Ectodermal cell (in vitro differentiated cells): ENCODE measurements around the gene CXCL1.

Source experiments
- H3K27ac ChIP-seq: 2 replicates; pipeline ENCODE4 v1.7.0; 2013; ENCODE audit warnings: mild to moderate bottlenecking, low read depth, low read length; ENCODE audit not compliant: insufficient read depth, poor library complexity, severe bottlenecking
- H3K27me3 ChIP-seq: 2 replicates; pipeline ENCODE4 v1.7.0; 2013; ENCODE audit warnings: mild to moderate bottlenecking, low read length; ENCODE audit not compliant: insufficient read depth, control insufficient read depth, poor library complexity, severe bottlenecking
- H3K36me3 ChIP-seq: one replicate; pipeline ENCODE4 v1.7.0; 2013; ENCODE audit warnings: low read length; ENCODE audit not compliant: control insufficient read depth, insufficient read depth
- H3K4me1 ChIP-seq: one replicate; pipeline ENCODE4 v1.7.0; 2013; ENCODE audit warnings: low read length; ENCODE audit not compliant: control insufficient read depth, insufficient read depth
- H3K4me3 ChIP-seq: 2 replicates; pipeline ENCODE4 v1.7.0; 2013; ENCODE audit warnings: low read depth, low read length, control low read depth; ENCODE audit not compliant: insufficient read depth
- H3K9me3 ChIP-seq: 2 replicates; pipeline ENCODE4 v1.7.0; 2013; ENCODE audit warnings: mild to moderate bottlenecking, low read length, moderate library complexity; ENCODE audit not compliant: control insufficient read depth
- WGBS, 2 experiments: methylation state at CpG; one replicate each; pipeline ENCODE4 v1.1.7; 2013; ENCODE audit warnings: missing lambda C conversion rate in 2 of 2; 5-methylcytosine and 5-hydroxymethylcytosine counted together

Gene CXCL1

DNA sequence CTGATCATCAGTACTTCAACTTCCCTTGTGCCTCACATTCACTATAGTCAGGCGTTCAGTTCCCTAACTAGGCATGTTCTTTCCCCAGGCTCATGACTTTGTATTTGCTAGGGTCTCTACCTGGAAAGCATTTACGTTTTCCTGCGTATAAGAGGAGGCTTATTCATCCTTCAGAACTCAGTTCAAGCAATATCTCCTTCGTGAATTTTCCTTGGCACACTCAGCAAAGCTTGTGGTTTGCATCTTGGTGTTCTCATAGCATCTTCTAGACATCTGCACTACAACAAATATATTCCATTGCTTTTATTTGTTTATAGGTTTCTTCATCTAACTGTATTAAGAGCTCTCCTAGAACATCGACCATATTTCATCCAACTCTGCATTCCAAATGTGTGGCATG, 30.1 kb upstream of the CXCL1 start:
- no peaks in the 10 kb centered on the region for H3K36me3 ChIP-seq
- H3K4me1 ChIP-seq = no peaks in the 10 kb centered on the region
- H3K27me3 ChIP-seq = peaks cover 18% of the 10 kb centered on the region
- no peaks in the 10 kb centered on the region for H3K9me3 ChIP-seq
- WGBS, 2 experiments = 86% methylated on average over 4 of the region's 5 CpGs
- H3K27ac ChIP-seq = no peak overlapping the region
- no peak overlapping the region for H3K4me3 ChIP-seq

DNA sequence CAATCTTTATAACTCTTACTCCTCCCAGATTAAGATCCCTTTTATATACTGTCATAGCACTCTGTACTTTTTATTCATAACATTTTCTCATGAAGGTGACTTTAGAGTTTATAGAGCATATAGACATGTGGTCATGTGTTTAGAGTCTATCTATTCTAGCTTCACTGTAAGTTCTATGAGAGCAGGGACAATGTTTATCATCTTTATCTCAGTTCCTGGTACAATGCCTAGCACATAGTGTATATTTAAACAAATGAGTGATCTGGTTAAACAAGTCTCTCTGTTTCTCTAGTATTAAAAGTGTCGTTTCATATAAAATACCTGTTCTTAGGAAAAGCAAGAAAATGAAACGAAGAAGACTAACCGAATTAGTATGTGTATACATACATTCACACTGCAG, 29.5 kb upstream of the CXCL1 start:
- H3K4me3 ChIP-seq = no peak overlapping the region
- H3K36me3 ChIP-seq = no peaks in the 10 kb centered on the region
- WGBS, 2 experiments = 92% methylated on average over 1 of the region's 3 CpGs; no CpG with 5 or more reads in 1 of the 2 experiments
- peaks cover 18% of the 10 kb centered on the region for H3K27me3 ChIP-seq
- no peak overlapping the region for H3K27ac ChIP-seq
- no peaks in the 10 kb centered on the region for H3K4me1 ChIP-seq
- no peaks in the 10 kb centered on the region for H3K9me3 ChIP-seq

DNA sequence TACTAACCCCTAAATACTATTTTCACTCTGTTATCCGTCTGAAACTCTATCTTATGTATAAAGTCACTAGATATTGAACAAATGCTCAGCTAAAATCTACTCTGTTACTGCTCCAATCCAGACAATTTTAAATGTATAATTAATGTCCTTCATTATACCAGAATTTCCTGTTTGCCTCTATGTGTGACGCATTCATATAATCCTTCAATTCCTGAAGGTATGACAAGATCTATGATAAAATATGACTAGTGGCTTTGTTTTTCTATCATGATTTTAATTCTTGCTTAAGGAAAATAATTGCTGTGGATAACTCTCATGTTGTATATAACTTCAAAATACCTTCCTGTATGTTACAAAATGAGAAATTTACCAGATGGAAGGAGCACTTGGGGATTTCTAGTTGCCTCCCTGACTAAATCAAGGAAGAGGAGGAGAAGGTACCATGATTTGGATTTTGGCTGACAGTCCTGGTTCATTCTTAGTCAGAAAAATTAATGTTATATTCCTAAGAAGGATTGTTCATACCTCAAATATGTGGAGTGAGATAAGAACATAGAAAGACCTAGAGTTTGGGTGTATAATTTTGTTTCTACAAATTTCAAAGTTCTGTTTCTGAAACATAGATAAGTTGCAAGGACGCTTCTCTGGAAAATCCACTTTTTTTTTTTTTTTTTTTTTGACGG, 27.8 kb upstream of the CXCL1 start:
- 70 to 73% methylated on average over 1 to 4 of the region's 4 CpGs for WGBS, 2 experiments
- H3K4me1 ChIP-seq = no peaks in the 10 kb centered on the region
- no peaks in the 10 kb centered on the region for H3K36me3 ChIP-seq
- H3K9me3 ChIP-seq = no peaks in the 10 kb centered on the region
- no peak overlapping the region for H3K4me3 ChIP-seq
- no peak overlapping the region for H3K27ac ChIP-seq
- peaks cover 17% of the 10 kb centered on the region for H3K27me3 ChIP-seq

DNA sequence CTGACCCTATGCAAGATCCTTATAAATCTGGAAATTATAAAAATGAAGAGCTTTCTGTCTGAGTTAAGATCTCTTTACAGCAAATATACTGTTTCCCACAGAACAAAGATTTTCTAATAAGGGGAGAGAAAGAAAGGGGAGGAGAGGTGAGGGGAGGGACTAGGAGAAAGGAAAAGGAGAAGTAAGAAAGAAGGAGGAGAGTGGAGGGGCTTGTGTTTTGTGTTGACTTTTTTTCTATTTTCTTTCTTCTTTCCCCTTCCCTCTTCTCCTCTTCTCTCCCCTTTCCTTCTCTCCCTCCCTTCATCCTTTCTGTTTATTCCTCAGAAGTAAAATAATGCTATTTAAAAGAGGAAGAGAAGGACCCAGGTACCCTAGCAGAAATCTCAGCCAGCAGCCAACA, 26.5 kb upstream of the CXCL1 start:
- H3K9me3 ChIP-seq = no peaks in the 10 kb centered on the region

DNA sequence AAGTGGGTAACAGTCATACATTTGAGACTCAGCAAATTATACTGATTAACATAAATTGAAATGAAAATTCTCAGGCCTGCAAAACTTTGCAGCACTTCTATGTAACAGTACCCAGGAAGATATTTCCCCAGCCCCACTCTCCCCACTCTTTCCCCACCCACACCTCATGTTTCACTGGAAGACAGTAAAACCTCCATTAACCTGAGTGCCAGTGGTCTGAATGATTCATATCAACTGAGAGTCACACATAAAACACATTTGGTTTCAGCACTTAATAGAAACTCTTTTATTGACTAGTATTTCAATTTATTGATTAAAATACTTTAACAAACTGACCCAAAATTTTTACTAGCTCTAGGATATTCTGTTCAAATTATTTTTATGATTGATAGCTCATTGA, 25.8 kb upstream of the CXCL1 start:
- Histone ChIP-seq H3K36me3 (no peaks in the 10 kb centered on the region), H3K4me1 (no peaks in the 10 kb centered on the region), H3K4me3 (no peak overlapping the region), H3K9me3 (no peaks in the 10 kb centered on the region), H3K27ac (no peak overlapping the region), H3K27me3 (no peaks in the 10 kb centered on the region)

More for the DNA sequence above, 26.5 kb upstream of the CXCL1 start:
- H3K4me3 ChIP-seq = no peak overlapping the region
- H3K36me3 ChIP-seq = no peaks in the 10 kb centered on the region
- no peaks in the 10 kb centered on the region for H3K4me1 ChIP-seq
- peaks cover 4% of the 10 kb centered on the region for H3K27me3 ChIP-seq
- H3K27ac ChIP-seq = no peak overlapping the region

DNA sequence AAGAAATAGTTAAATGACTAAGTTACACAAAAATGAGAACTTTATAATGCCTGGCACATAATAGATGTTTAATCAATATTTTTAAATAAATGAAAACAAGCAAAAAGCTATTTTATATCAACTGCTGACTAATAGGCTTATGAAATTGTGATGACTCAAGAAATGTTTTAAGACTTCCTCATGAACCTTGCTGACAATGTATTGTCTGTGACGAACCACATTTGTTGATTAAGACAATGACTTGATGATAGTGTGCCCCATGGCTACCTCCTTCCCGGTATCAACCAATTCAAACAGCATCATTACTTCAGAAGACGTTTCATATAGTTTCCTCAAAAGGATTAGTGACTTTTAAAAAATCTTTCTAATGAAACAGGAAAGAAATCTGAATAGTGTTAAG, 24.8 kb upstream of the CXCL1 start:
- H3K27ac ChIP-seq = no peak overlapping the region
- H3K4me3 ChIP-seq = no peak overlapping the region
- H3K9me3 ChIP-seq = no peaks in the 10 kb centered on the region
- H3K36me3 ChIP-seq = no peaks in the 10 kb centered on the region
- 89 to 91% methylated on average over 1 to 3 of the region's 3 CpGs for WGBS, 2 experiments
- no peaks in the 10 kb centered on the region for H3K27me3 ChIP-seq
- H3K4me1 ChIP-seq = no peaks in the 10 kb centered on the region

DNA sequence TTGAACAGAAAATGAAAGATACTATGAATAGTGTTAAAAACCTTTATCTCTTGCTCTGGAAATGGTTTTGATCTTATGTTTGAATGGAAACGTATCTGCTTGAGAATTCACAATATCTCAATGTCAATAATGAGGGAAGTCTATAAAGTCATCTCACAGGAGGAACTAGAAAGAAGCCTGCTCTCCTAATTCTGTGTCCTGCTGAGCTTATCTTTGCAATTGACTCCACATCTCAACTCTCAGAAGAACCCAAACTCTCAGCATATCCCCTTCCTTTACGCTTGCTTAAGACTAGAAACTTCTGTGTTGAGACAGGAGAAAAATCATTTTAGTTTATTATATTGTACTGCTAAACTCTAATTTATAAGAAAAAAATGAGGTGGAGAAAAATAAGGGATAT, 24.4 kb upstream of the CXCL1 start:
- WGBS, 2 experiments = 40 to 41% methylated on average over 1 of the region's 2 CpGs
- H3K4me1 ChIP-seq = no peaks in the 10 kb centered on the region
- H3K27me3 ChIP-seq = no peaks in the 10 kb centered on the region
- H3K4me3 ChIP-seq = no peak overlapping the region
- H3K36me3 ChIP-seq = no peaks in the 10 kb centered on the region
- H3K27ac ChIP-seq = no peak overlapping the region
- H3K9me3 ChIP-seq = no peaks in the 10 kb centered on the region

DNA sequence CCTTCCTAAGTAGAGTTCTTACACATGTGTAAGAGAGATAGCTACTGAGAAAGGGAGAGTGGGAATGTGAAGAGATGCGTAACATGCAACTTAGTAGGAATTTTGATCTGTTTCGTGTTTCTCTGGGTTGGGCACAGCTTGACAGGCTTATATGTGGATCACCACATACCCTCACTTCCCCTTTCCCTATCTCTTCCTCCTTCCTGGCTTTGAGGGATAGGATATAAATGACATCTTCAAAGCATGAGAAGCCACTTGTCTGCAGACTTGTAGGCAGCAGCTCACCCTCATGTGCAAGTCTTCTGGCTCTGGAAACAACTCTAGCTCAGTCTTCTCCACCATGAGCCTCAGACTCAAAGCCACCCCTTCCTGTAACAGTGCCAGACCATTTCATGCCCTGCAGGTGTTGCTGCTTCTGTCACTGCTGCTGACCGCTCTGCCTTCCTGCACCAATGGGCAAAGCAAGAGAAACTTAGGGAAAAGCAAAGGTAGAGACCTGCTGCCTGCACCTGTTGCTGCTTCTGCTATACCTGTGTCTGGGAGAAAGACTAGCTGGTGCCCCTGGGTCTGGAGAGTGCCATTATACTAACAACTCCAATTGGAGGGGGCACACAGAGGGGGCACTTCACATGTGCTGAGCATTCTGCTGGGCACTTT, 21.5 kb upstream of the CXCL1 start:
- H3K27me3 ChIP-seq = no peaks in the 10 kb centered on the region
- no peaks in the 10 kb centered on the region for H3K9me3 ChIP-seq
- no peak overlapping the region for H3K27ac ChIP-seq
- no peak overlapping the region for H3K4me3 ChIP-seq
- WGBS, 2 experiments = 93 to 94% methylated on average over 3 of the region's 3 CpGs
- H3K4me1 ChIP-seq = no peaks in the 10 kb centered on the region
- H3K36me3 ChIP-seq = no peaks in the 10 kb centered on the region

DNA sequence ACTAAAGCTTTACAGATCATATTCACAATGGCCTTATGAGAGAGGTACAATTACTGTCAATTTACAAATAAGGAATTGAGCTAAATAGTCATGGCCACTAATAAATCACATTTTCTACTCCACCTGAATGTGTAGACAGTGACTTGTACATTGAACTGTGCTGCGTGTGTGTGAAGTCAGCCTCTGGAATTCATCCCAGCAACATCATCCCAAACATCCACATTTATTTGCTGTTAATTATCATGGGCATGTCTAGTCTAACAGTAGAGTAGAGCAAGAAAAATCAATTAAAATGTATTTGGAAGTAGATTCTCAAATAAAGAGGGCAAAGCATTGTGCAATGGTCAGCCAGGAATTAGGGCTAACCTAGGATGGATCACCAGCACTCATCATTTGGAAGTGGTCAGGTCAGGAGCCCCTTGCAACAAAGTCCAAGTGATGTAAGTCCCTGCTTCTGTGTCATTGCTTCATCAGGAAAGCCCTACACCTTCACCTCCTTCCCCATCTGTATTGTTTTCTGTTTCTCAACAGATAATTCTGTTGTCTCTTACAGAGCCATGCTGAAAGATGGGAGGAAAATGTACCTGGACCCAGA, 20.9 kb upstream of the CXCL1 start:
- H3K4me1 ChIP-seq = no peaks in the 10 kb centered on the region
- H3K27ac ChIP-seq = no peak overlapping the region
- H3K9me3 ChIP-seq = no peaks in the 10 kb centered on the region
- WGBS, 2 experiments = 100% methylated on average over 1 of the region's 1 CpG; no CpG with 5 or more reads in 1 of the 2 experiments
- H3K4me3 ChIP-seq = no peak overlapping the region
- H3K27me3 ChIP-seq = no peaks in the 10 kb centered on the region
- no peaks in the 10 kb centered on the region for H3K36me3 ChIP-seq

DNA sequence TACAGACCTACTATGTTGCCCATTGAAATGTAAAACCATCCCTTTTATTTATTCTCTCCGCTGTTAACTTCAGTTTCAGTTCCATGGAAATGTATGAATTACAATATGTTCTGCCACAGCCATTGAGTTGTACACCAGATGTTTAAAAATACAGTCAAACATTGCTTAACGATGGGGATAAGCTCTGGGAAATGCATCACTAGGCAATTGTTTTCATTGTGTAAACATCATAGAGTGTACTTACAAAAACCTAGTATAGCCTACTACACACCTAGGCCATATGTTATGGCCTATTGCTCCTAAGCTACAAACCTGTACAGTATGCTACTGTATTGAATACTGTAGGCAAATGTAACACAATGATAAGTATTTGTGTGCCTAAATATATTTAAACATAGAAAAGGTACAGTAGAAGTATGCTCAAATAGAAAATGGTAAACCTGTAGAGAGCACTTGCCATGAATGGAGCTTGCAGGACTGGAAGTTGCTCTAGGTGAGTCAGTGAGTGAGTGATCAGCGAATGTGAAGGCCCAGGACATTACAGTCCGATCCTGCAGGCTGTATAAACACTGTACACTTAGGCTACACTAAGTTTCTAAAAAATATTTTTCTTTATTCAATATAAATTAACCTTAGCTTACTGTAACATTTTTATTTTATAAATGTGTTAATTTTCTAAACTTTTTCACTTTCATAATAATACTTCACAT, 18.8 kb upstream of the CXCL1 start:
- Histone ChIP-seq H3K36me3 (no peaks in the 10 kb centered on the region), H3K27ac (no peak overlapping the region), H3K27me3 (no peaks in the 10 kb centered on the region), H3K4me3 (no peak overlapping the region), H3K4me1 (no peaks in the 10 kb centered on the region), H3K9me3 (no peaks in the 10 kb centered on the region)
- WGBS, 2 experiments = 83 to 100% methylated on average over 2 to 4 of the region's 4 CpGs
